Spleen (tissue), 11 donors: ENCODE measurements around the gene EXOC4. TPM values are rescaled to one million over a fixed set of nuclear protein-coding genes. Genes with fewer than 3 reads are reported as not detected.

Source experiments
- DNase-seq: peaks from one replicate; pipeline ENCODE4 v3.0.0-alpha.2; 2020
- H3K27ac ChIP-seq, 8 donors: fragments of 200-600 bp; sonication (generic) in 7 of 8; 1 replicate in 4 of 8; 2 replicates in 4 of 8; pipeline versions ENCODE4 v1.5.0 to v1.8.0; 2016 to 2021; ENCODE audit warnings: inconsistent platforms in 4 of 8, mild to moderate bottlenecking in 4 of 8, moderate library complexity in 1 of 8
- H3K27me3 ChIP-seq, 7 donors: fragments of 200-600 bp; sonication (generic) in 6 of 7; replicated peaks in 1 of 7; 1 replicate in 4 of 7; 2 replicates in 3 of 7; pipeline versions ENCODE4 v1.5.0 to v1.8.0; 2016 to 2021; ENCODE audit warnings: inconsistent platforms in 3 of 7, mild to moderate bottlenecking in 1 of 7
- H3K36me3 ChIP-seq, 6 donors: fragments of 200-600 bp; sonication (generic) in 5 of 6; 1 replicate in 4 of 6; 2 replicates in 2 of 6; pipeline versions ENCODE4 v1.5.0 to v1.8.0; 2016 to 2021; ENCODE audit warnings: inconsistent platforms in 2 of 6
- H3K4me1 ChIP-seq, 6 donors: fragments of 200-600 bp; sonication (generic) in 5 of 6; 1 replicate in 3 of 6; 2 replicates in 3 of 6; pipeline versions ENCODE4 v1.5.0 to v1.8.0; 2016 to 2021; ENCODE audit warnings: inconsistent platforms in 3 of 6
- H3K4me3 ChIP-seq, 8 donors: fragments of 200-600 bp; sonication (generic) in 7 of 8; 1 replicate in 4 of 8; 2 replicates in 4 of 8; pipeline versions ENCODE4 v1.5.0 to v1.8.0; 2016 to 2021; ENCODE audit warnings: inconsistent platforms in 4 of 8, mild to moderate bottlenecking in 4 of 8, moderate library complexity in 2 of 8
- H3K9me3 ChIP-seq, 8 donors: fragments of 200-600 bp; sonication (generic) in 7 of 8; 1 replicate in 4 of 8; 2 replicates in 4 of 8; pipeline versions ENCODE4 v1.5.0 to v1.8.0; 2016 to 2021; ENCODE audit warnings: inconsistent platforms in 4 of 8
- CTCF ChIP-seq, 11 experiments: fragments of 200-600 bp in 7 of 11; fragments of 450-650 bp in 4 of 11; sonication (generic) in 4 of 11; IDR thresholded peaks in 8 of 11; conservative IDR thresholded peaks in 3 of 11; 1 replicate in 7 of 11; 2 replicates in 4 of 11; pipeline versions ENCODE4 v1.4.0 to v1.8.0; 2016 to 2021; ENCODE audit warnings: antibody characterized with exemption in 11 of 11, inconsistent platforms in 4 of 11, mild to moderate bottlenecking in 1 of 11
- POLR2A ChIP-seq, 3 donors: fragments of 450-650 bp; IDR thresholded peaks; one replicate each; pipeline ENCODE4 v1.5.1; 2017; ENCODE audit warnings: antibody characterized with exemption in 3 of 3, mild to moderate bottlenecking in 1 of 3
- POLR2AphosphoS5 ChIP-seq, 3 donors: sonication (generic); formaldehyde crosslinking; IDR thresholded peaks; one replicate each; pipeline ENCODE4 v1.5.1; 2017; ENCODE audit warnings: antibody characterized with exemption in 3 of 3
- WGBS, 5 donors: extraction: QIAGEN DNeasy Blood & Tissue Kit in 3 of 5; methylation state at CpG; one replicate each; pipeline versions ENCODE4 v1.1.5 to v1.1.7; 2013 to 2018; 5-methylcytosine and 5-hydroxymethylcytosine counted together
- intact Hi-C: fragments of 100-400 bp; cut with DNase I; formaldehyde crosslinking; loops from one replicate; pipeline ENCODE4 v1.15.0; 2023; ENCODE audit warnings: low total_unique reads
- polyA plus RNA-seq, 3 donors: library from polyadenylated mRNA; stranded (reverse); fragments of 200-250 nt; gene quantifications; one replicate each; pipeline ENCODE4 v1.2.1, GENCODE V29; 2013
- total RNA-seq, 7 donors: library from RNA; depleted of rRNA in 3 of 7; stranded (reverse); fragments of >200 nt in 3 of 7; fragmentation: NEBNext Ultra II Directional in 4 of 7; extraction: Animal tissue kit (Norgen Biotek cat#: 25700) in 4 of 7; gene quantifications; one replicate each; pipeline versions ENCODE4 v1.1.0 to v1.2.1, GENCODE V29; 2016 to 2021
- donor health status: healthy with polysubstance abuse.
- donor health status: DM: no; HTN: no; CAD: no; lungs with moderate emphysema.
- donor health status: DM: no; HTN: no; CAD: no.
- donor health status: Bipolar disorder and iron deficiency.
- donor health status: healthy.
- donor health status: DM: no; HTN: no; CAD: no.
- donor health status: DM: yes; HTN: yes; CAD: no.

The EXOC4 gene
- total and polyA plus RNA-seq, 10 donors: 14.1 to 138 (median 102) TPM

DNA sequence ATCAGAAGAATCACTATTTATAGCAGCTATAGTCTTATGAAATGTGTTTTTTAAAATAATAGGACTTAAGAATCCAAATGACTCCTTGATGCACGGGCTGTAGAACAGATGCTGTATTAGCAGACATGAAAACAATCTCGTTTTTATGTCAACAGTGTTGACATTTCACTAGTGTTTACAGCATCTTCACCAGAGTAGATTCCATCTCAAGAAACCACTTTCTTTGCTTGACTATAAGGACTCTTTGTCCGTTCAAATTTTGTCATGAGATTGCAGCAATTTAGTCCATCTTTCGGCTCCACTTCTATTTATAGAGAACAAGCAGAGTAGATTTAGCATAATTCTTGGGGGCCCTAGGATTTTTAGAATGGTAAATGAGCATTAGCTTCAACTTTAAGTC lies 295.1 kb downstream of the EXOC4 start:
- Histone ChIP-seq H3K9me3 (no peaks in the 10 kb centered on the region), H3K27me3 (no peaks in the 10 kb centered on the region), H3K36me3 (no peaks in the 10 kb centered on the region), H3K27ac (no peak overlapping the region), H3K4me3 (no peak overlapping the region), H3K4me1 (peaks cover 0 to 12% (median 4%) of the 10 kb centered on the region in 6 donors)
- intact Hi-C loops: no loop called here
- WGBS, 5 donors: 93 to 98% (median 97%) methylated on average over 4 of the region's 4 CpGs
- TF ChIP-seq CTCF (IDR thresholded peaks at IDR 0.05 in 8 of 11, conservative IDR thresholded peaks at IDR 0.05 in 3 of 11): no peak
- no peak for TF ChIP-seq POLR2AphosphoS5 (IDR thresholded peaks at IDR 0.05)
- no peak for TF ChIP-seq POLR2A (IDR thresholded peaks at IDR 0.05)
- DNase-seq: no peak

DNA sequence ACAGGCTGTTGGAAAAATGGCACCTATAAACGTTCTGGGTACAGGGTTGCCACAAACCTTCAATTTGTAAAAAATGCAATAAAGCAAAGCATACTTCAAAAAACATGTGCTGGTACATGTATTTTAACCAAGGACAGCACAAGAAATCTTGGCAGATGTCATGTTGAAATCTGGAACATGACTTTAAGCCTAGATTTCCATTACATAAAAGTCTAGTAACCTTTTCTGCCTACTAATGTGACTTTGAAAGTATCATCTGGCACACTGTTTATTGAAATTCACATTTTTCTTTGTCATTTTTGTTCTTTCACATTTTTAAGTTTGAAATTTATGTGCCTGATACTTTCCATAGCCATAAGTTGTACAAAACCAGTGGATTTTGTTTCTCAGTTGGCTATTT lies 296.8 kb downstream of the EXOC4 start:
- no peak overlapping the region for H3K27ac ChIP-seq
- TF ChIP-seq POLR2A (IDR thresholded peaks at IDR 0.05) (no peak), CTCF (IDR thresholded peaks at IDR 0.05 in 8 of 11, conservative IDR thresholded peaks at IDR 0.05 in 3 of 11) (no peak), POLR2AphosphoS5 (IDR thresholded peaks at IDR 0.05) (no peak)
- no peak overlapping the region for H3K4me3 ChIP-seq
- H3K27me3 ChIP-seq: no peaks in the 10 kb centered on the region
- no peaks in the 10 kb centered on the region for H3K9me3 ChIP-seq
- intact Hi-C loops: no loop called here
- DNase-seq: no peak
- no peaks in the 10 kb centered on the region for H3K36me3 ChIP-seq
- 82 to 93% (median 85%) methylated on average over 1 of the region's 1 CpG for WGBS, 5 donors
- H3K4me1 ChIP-seq: peaks cover 0 to 4% (median 1%) of the 10 kb centered on the region in 6 donors

GRCh38 chr7:133550145-133550544 lies 297.3 kb downstream of the EXOC4 start:
- intact Hi-C loops: no loop called here
- H3K36me3 ChIP-seq: no peaks in the 10 kb centered on the region
- no peaks in the 10 kb centered on the region for H3K27me3 ChIP-seq
- TF ChIP-seq POLR2AphosphoS5 (IDR thresholded peaks at IDR 0.05) (no peak), POLR2A (IDR thresholded peaks at IDR 0.05) (no peak), CTCF (IDR thresholded peaks at IDR 0.05 in 8 of 11, conservative IDR thresholded peaks at IDR 0.05 in 3 of 11) (no peak)
- DNase-seq: no peak
- 93 to 99% (median 97%) methylated on average over 3 of the region's 3 CpGs for WGBS, 5 donors
- no peaks in the 10 kb centered on the region for H3K9me3 ChIP-seq
- H3K27ac ChIP-seq: no peak overlapping the region
- H3K4me1 ChIP-seq: no peaks in the 10 kb centered on the region
- no peak overlapping the region for H3K4me3 ChIP-seq

DNA sequence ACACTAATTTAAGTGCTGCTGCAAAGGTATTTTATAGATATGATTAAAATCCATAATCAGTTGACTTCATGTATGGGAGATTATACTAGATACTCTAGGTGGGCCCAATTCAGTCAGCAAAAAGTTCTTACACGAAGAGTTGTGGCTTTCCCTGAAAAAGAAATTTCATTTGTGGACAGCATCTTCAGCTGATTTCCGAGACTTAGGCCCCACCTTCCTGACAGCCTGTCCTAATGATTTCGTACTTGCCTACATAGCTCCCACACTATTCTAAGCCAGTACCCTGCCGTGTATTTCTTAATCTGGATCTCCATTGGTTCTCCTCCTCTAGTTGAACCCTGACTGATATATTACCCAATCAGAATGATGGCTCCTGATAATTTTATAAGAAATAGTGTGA lies 297.9 kb downstream of the EXOC4 start:
- Histone ChIP-seq H3K4me1 (no peaks in the 10 kb centered on the region), H3K36me3 (no peaks in the 10 kb centered on the region), H3K27me3 (no peaks in the 10 kb centered on the region), H3K4me3 (no peak overlapping the region), H3K27ac (no peak overlapping the region), H3K9me3 (no peaks in the 10 kb centered on the region)
- WGBS, 5 donors: 94 to 98% (median 98%) methylated on average over 4 of the region's 4 CpGs
- intact Hi-C loops: no loop called here
- TF ChIP-seq POLR2AphosphoS5 (IDR thresholded peaks at IDR 0.05) (no peak), CTCF (IDR thresholded peaks at IDR 0.05 in 8 of 11, conservative IDR thresholded peaks at IDR 0.05 in 3 of 11) (no peak), POLR2A (IDR thresholded peaks at IDR 0.05) (no peak)
- DNase-seq: no peak
